Frontal cortex (tissue), 4 donors: ENCODE results near the gene AURKB. TPM values are rescaled to one million over a fixed set of nuclear protein-coding genes. Genes with fewer than 3 reads are reported as not detected.
"Not testable (repeated sequence)": the region's sequence is repeated elsewhere in the genome, so short reads cannot be mapped to it uniquely, and the experiment has no call there.

Experiments used
- DNase-seq, 2 donors: peaks; one replicate each; pipeline ENCODE4 v3.0.0; 2012; ENCODE audit warnings: low spot score in 2 of 2
- FAIRE-seq: peaks from 2 replicates; lab custom pipeline; 2012; peaks lifted over from hg19 to GRCh38; lab: Jason Lieb, UNC
- total RNA-seq: library from RNA; depleted of rRNA; stranded (reverse); fragments of >200 nt; gene quantifications from one replicate; pipeline ENCODE4 v1.2.3, GENCODE V29; 2014
- donor health status: control.
- donor health status: control.
- donor health status: control.

AURKB gene
- total RNA-seq, 1 donor from 2014 or later, result 3.7 TPM

GRCh38 chr17:8189711-8190477 is 20.5 kb downstream of the AURKB start, which contains the start of gene BORCS6:
Gene BORCS6, minus strand, starts transcription at chr17:8190180. Its CDS starts 40 bp downstream, at chr17:8190140.
- DNase-seq (peak; percentile 88 to 93), FAIRE-seq (no peak)

DNA sequence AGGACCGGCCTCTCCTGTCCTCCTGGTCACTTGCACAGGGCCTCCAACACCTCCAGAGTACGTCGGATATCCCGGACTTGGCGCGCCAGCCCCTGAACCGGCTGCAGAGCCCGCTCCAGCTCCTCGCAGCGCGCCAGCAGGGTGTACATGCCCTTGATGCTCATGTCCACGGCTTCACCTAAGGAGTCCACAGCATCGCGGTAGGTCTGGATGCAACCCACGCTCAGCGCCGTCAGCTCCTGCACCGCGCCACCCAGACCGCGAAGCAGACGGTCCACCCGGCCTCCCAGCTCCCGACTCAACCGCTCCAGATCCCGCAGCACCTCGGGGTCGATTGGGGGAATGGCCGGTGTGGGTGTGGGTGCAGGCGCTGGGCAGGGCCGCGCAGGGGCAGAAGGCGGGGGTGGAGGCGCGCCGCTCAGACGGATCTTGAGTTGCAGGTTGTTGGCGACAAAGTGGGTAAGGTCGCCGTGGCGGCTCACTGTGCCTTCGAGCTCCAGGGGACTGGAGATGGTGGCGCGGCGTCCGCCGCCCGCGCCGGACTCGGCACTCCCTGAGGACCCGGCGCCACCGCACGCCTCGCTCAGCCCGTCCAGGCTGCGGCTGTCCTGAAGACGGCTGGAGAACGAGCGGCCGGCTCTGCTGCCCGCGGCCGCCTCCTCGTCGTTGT is 21.2 kb downstream of the AURKB start:
- FAIRE-seq, result no peak
- DNase-seq, result no peak

GRCh38 chr17:8188263-8188839 is 22.0 kb downstream of the AURKB start:
- DNase-seq, result no peak
- no peak for FAIRE-seq

GRCh38 chr17:8187517-8188262 is 22.7 kb downstream of the AURKB start:
- DNase-seq, result peak; percentile 66 to 70
- FAIRE-seq, result peak; percentile 28

DNA sequence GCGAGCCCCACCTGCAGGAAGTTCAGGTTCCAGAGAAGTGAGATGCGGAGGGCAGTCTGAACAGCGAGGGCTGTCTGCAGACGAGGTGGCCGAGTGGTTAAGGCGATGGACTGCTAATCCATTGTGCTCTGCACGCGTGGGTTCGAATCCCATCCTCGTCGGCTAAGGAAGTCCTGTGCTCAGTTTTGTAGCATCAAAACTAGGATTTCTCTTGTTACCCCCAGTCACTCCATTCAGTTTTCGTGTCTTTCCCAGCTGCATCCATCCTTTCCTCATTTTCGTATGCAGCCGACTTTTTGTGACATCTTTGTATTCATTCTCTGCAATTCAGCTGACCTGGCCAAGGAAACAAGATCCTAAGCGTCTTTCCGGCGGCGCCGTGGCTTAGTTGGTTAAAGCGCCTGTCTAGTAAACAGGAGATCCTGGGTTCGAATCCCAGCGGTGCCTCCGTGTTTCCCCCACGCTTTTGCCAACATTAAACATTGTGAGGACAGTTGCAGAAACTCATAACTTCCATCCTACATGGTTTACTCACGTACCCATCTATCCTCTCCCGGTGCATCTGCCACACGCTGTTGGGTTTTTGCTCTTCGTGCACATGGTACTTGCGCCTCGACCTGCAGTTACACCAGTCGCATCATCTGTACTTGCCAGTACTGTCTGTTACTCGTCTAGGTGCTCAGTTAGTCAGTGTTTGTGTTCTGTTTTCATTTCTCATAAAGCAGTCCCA is 23.4 kb downstream of the AURKB start:
- DNase-seq (peak; percentile 77 to 78), FAIRE-seq (no peak)

DNA sequence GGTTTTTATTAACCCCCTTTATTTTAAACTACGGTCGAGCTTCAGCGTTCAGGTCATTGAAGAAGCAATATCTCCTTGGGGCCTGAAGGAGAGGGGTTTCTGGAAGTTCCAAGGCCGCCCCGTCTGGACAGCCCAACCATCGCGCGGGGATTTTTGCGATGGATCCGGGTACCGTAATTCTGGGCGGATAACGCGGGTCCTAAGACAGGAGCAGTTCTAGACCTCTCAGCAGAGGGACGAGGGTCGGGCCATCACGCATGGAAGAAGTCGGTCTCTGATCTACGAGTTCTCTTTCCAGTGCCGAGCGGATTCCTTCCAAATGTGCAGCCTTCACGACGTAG is 24.0 kb downstream of the AURKB start:
- FAIRE-seq, result no peak

GRCh38 chr17:8185582-8186445 is 24.6 kb downstream of the AURKB start:
- FAIRE-seq, result no peak
- DNase-seq, result peak; percentile 73 to 76

More for the DNA sequence above, 24.0 kb downstream of the AURKB start:
- DNase-seq, result no peak

GRCh38 chr17:8176998-8177731 is 33.2 kb downstream of the AURKB start:
- DNase-seq (no peak), FAIRE-seq (no peak)

DNA sequence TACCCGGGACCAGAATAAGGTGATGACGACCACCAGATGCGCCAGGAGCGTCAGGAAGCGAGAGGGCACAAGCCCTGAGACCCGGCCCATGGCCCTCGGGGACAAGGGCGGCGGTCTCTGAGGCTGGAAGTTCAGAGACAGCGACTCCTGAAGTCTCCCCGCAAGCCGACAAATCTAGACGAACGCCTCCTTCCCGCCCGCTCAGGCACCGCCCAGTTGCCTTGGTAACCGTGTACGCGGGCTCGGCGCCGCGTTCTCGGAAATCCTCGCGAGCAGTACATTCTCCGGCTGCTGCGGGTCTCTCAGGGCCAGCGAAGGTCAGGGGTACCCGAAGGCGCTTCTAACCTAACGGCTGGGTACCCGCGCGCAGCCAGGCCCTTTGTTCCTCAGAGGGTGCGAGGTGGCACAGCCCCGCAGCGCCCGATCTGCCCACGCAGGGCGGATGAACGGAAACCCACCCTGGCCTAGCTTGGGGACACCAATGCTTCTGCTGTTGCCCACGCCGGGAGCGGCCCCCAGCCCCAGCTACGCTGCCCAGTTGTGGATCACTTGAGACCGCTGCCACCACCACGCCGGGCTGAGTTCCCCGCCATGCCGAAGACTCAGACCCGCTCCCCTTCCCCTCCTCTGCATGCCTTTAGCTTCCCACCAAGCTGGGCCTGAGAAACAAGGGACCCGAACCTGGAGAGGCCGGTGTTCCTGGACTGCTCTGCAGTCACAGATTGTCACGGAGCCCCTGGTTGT is 34.0 kb downstream of the AURKB start, which contains the start of gene TMEM107:
Gene TMEM107, minus strand, starts transcription at position 184 of the 744 bp plus-strand sequence. Its CDS starts 94 bp downstream, at position 90.
- DNase-seq, result peak in 1 of 2 donors; percentile 82
- FAIRE-seq, result no peak

GRCh38 chr17:8175795-8176196 is 34.6 kb downstream of the AURKB start:
- no peak for FAIRE-seq
- DNase-seq, result no peak

GRCh38 chr17:8173871-8174322 is 36.5 kb downstream of the AURKB start:
- DNase-seq, result no peak
- FAIRE-seq, result no peak

GRCh38 chr17:8173056-8173870 is 37.1 kb downstream of the AURKB start:
- FAIRE-seq, result peak; percentile 50
- DNase-seq, result peak; percentile 84 to 85

GRCh38 chr17:8170186-8170585 is 40.2 kb downstream of the AURKB start:
- DNase-seq, FAIRE-seq: not testable (repeated sequence)

DNA sequence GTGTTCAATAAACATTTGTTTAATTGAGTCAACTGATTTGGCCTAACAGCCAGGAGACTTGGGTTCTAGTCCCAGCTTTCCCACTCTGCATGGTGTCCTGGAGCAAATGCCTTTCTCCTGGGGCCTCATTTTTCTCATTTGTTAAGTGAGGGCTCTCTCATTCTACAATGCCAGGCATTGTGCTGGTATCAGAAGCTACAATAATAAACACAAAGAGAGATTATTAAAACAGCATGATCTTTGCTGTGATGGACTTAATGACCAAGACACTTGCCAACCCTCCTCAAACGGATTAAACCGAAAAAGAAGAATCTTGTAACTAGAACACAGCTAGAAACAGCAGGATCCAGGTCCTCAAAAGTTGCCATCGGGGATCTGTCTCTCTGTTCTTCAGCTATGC is 42.8 kb downstream of the AURKB start:
- FAIRE-seq (no peak), DNase-seq (no peak)

DNA sequence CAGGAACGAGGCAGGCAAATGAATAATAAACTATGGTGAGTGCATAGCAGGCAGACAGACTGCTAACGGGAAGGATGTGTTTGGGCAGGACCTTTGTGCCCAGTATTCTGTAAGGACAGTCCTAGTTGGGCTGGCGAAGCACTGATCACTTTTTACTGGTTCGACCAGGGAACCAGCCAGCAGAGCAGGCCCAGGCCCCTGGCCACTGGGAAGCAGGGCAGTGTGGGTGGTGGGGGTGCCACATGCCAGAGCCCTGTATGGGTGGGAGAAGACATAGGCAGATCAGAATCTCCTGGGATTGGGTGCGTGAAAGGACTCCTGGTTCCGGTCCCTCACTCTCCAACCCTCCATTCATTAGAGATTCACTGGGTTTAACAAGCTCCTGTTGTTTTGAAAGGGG is 43.6 kb downstream of the AURKB start:
- FAIRE-seq (no peak), DNase-seq (no peak)

DNA sequence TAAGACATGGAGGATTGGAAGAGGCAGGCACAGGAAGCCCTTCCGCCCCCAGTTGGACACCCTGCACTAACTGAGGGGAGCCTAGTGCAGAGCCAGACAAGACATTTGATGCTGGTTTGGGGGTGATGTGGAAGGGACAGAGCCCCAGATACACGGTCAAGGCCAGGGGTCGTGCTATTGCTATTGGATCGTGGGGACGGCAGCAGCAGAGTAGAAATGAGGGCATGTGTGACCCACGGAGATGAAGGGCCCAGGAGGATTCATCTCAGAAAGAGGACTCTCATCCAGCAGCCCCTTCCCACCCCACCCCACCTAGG is 45.6 kb downstream of the AURKB start:
- FAIRE-seq (no peak), DNase-seq (no peak)
